SK-N-MC (cell line): ENCODE measurements around the gene TUBB6.

Source experiments
- EZH2 ChIP-seq: fragments of 200-600 bp; sonication (generic); IDR thresholded peaks from one replicate; pipeline ENCODE4 v1.6.1; 2017; ENCODE audit warnings: antibody characterized with exemption
- POLR2AphosphoS5 ChIP-seq: IDR thresholded peaks from 2 replicates; pipeline ENCODE4 v1.6.1; 2012; ENCODE audit warnings: mild to moderate bottlenecking, low read depth, low read length, borderline replicate concordance

- TF ChIP-seq EZH2 = no peak
- TF ChIP-seq POLR2AphosphoS5 = no peak
Observed at GRCh38 chr18:12336171-12336613, 28.2 kb downstream of the TUBB6 start.
